Endothelial cell of hepatic sinusoid (primary cell): ENCODE data around the gene MFNG.
"Not testable (repeated sequence)": the region's sequence is repeated elsewhere in the genome, so short reads cannot be mapped to it uniquely, and the experiment has no call there.

ENCODE experiments used
- in situ Hi-C: cut with HindIII; loops from 2 replicates; pipeline ENCODE4 v1.10.0; 2017; ENCODE audit warnings: low sequenced_read_pairs

The MFNG gene

GRCh38 chr22:37479196-37479595 lies 7.0 kb downstream of the MFNG start:
- in situ Hi-C loops: no loop called here

GRCh38 chr22:37476389-37477329 lies 9.5 kb downstream of the MFNG start:
- in situ Hi-C loops: no loop called here

- in situ Hi-C loops: no loop called here
Measured at GRCh38 chr22:37474447-37475090, 11.6 kb downstream of the MFNG start.

- in situ Hi-C loops: no loop called here
Measured at GRCh38 chr22:37473437-37473946, 12.7 kb downstream of the MFNG start.

GRCh38 chr22:37472418-37473006 lies 13.7 kb downstream of the MFNG start:
- in situ Hi-C loops: no loop called here

- in situ Hi-C loops: no loop called here
Measured at GRCh38 chr22:37471727-37472417, 14.3 kb downstream of the MFNG start.

GRCh38 chr22:37470087-37470445 lies 16.1 kb downstream of the MFNG start:
- in situ Hi-C loops: no loop called here

- in situ Hi-C loops: no loop called here
Measured at GRCh38 chr22:37469416-37470086, 16.6 kb downstream of the MFNG start.

- in situ Hi-C loops: not testable (repeated sequence)
Measured at GRCh38 chr22:37468201-37468695, 17.9 kb downstream of the MFNG start.

GRCh38 chr22:37467391-37467955 lies 18.7 kb downstream of the MFNG start:
- in situ Hi-C loops: no loop called here

- in situ Hi-C loops: no loop called here
Measured at GRCh38 chr22:37464181-37464580, 22.0 kb downstream of the MFNG start.

GRCh38 chr22:37462983-37463382 lies 23.2 kb downstream of the MFNG start:
- in situ Hi-C loops: no loop called here

- in situ Hi-C loops: no loop called here
Measured at GRCh38 chr22:37462436-37462835, 23.7 kb downstream of the MFNG start.

GRCh38 chr22:37461961-37462360 lies 24.2 kb downstream of the MFNG start:
- in situ Hi-C loops: no loop called here

GRCh38 chr22:37460684-37461083 lies 25.5 kb downstream of the MFNG start:
- in situ Hi-C loops: no loop called here

- in situ Hi-C loops: no loop called here
Measured at GRCh38 chr22:37459206-37459605, 27.0 kb downstream of the MFNG start.

- in situ Hi-C loops: no loop called here
Measured at GRCh38 chr22:37457093-37457893, 28.9 kb downstream of the MFNG start.

GRCh38 chr22:37456346-37456745 lies 29.8 kb downstream of the MFNG start:
- in situ Hi-C loops: no loop called here

- in situ Hi-C loops: no loop called here
Measured at GRCh38 chr22:37455896-37456295, 30.3 kb downstream of the MFNG start.
